Lower leg skin (tissue), 3 donors: ENCODE results near the gene ZDHHC8.

Experiments used
- CTCF ChIP-seq, 3 donors: fragments of 450-650 bp; IDR thresholded peaks; one replicate each; pipeline ENCODE4 v1.5.1; 2016; ENCODE audit warnings: antibody characterized with exemption in 3 of 3, mild to moderate bottlenecking in 3 of 3, moderate library complexity in 2 of 3
- POLR2A ChIP-seq, 2 donors: fragments of 450-650 bp; IDR thresholded peaks; one replicate each; pipeline ENCODE4 v1.6.1; 2016 to 2017; ENCODE audit warnings: antibody characterized with exemption in 2 of 2, mild to moderate bottlenecking in 1 of 2, moderate library complexity in 1 of 2

GRCh38 chr22:20083891-20084546 is 47.6 kb upstream of the ZDHHC8 start:
- no peak for TF ChIP-seq CTCF (IDR thresholded peaks at IDR 0.05)
- no peak for TF ChIP-seq POLR2A (IDR thresholded peaks at IDR 0.05)
